Cardiac fibroblast (primary cell): ENCODE results near the gene ACSF3.

Source experiments
- DNase-seq, 2 donors: peaks; one replicate each; pipeline versions ENCODE4 v3.0.0 to v3.0.0-alpha.2; 2010; ENCODE audit warnings: low read depth in 2 of 2
- H3K4me3 ChIP-seq, 2 donors: replicated peaks in 1 of 2; 1 replicate in 1 of 2; 2 replicates in 1 of 2; pipeline ENCODE4 v1.5.1; 2011; ENCODE audit warnings: low read depth in 2 of 2, low read length in 2 of 2, mild to moderate bottlenecking in 2 of 2, moderate library complexity in 1 of 2
- CTCF ChIP-seq: IDR thresholded peaks from one replicate; pipeline ENCODE4 v1.5.1; 2011; ENCODE audit warnings: low read depth, mild to moderate bottlenecking, low read length, inconsistent platforms

ACSF3 gene

DNA sequence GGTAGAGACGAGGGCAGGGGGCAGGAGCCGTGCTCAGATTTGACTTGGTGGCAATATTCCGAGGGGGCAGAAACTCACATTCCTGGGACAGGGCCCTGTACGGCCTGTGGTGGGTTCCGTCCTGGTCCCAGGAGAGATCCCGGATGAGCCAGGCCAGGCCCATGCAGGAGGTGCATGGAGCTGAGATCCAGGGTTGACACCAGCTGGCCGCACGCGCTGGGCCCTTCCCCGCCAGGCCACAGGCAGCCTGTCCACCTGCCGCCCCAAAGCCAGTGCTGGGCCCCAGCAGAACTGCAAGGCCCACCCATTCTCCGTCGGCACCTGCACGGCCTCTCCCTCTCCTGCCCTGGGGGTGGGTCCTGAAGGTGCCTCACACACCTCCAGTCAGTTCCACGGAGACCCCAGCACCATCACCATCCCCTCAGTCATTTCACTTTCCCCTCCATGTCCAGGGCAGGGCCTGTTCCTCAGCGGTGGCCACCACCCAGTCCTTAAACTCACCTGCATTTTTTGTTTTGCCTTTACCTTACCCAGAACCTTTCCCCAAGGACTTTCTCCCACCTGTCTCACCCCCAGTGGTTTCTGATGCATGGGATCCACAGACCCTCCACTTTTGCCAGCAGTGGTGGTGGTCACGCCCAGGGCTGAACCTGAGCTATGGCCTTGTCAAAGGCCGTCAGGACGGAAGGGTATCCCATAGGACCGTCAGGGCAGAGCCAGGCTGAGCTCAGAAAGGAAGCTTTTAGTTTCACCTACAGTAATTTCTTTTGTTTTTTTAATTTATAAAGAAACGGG lies 52.8 kb downstream of the ACSF3 start:
- H3K4me3 ChIP-seq = no peak overlapping the region
- no peak for TF ChIP-seq CTCF
- no peak for DNase-seq

DNA sequence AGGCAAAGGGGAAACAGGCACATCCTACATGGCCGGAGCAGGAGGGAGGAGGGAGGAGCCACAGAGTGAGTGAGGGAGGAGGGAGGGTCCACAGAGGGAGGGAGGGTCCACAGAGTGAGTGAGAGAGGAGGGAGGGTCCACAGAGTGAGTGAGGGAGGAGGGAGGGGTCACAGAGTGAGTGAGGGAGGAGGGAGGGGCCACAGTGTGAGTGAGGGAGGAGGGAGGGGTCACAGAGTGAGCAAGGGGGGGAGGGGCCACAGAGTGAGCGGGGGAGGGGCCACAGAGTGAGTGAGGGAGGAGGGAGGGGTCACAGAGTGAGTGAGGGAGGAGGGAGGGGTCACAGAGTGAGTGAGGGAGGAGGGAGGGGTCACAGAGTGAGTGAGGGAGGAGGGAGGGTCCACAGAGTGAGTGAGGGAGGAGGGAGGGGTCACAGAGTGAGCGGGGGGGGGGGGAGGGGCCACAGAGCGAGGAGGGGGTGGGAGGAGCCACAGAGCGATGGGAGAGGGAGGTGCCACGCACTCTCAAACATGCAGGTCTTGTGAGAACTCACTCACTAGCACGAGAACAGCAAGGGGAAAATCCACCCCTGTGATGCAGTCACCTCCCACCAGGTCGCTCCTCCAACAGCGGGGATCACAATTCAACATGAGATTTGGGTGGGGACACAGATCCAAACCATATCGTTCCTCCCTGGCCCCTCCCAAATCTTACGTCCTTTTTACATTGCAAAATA lies 53.6 kb downstream of the ACSF3 start:
- DNase-seq = no peak
- no peak for TF ChIP-seq CTCF
- no peak overlapping the region for H3K4me3 ChIP-seq

DNA sequence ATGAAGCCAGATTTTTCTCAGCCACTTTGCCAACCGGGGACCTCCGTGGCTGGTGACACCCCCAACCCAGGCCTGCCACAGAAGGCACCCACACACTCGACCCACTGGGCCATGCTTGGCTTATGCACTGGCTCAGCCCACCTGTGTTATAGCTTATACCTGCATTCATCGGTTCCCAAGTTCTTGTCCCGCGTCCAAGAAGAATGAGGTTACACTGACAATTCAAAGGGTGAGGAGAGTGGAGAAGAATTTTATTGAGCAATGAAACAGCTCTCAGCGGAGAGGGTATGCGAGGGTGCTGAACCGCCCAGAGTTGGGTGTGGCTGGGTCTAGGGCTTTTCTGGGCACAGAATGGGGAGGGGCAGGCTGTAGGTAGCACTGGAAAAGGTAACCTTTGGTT lies 55.7 kb downstream of the ACSF3 start:
- no peak for TF ChIP-seq CTCF
- H3K4me3 ChIP-seq = no peak overlapping the region
- DNase-seq = no peak

GRCh38 chr16:89150090-89150835 lies 56.6 kb downstream of the ACSF3 start:
- no peak for TF ChIP-seq CTCF
- no peak overlapping the region for H3K4me3 ChIP-seq
- DNase-seq = no peak

- DNase-seq = no peak
- no peak overlapping the region for H3K4me3 ChIP-seq
- TF ChIP-seq CTCF = no peak
Observed at GRCh38 chr16:89150981-89151380, 57.3 kb downstream of the ACSF3 start.

GRCh38 chr16:89152831-89153700 lies 59.4 kb downstream of the ACSF3 start:
- no peak for TF ChIP-seq CTCF
- DNase-seq = no peak

More at GRCh38 chr16:89152831-89153700, 59.4 kb downstream of the ACSF3 start:
- H3K4me3 ChIP-seq = no peak overlapping the region
